SK-MEL-5 (cell line): ENCODE results near the gene CROT. TPM values are rescaled to one million over a fixed set of nuclear protein-coding genes. Genes with fewer than 3 reads are reported as not detected.

Experiments
- DNase-seq: peaks from one replicate; pipeline ENCODE4 v3.0.0-alpha.2; 2016; ENCODE audit warnings: low read depth, low spot score
- in situ Hi-C: cut with HindIII; loops from 2 replicates; pipeline ENCODE4 v1.10.0; 2016; ENCODE audit warnings: low sequenced_read_pairs, high pct_unique_total_duplicates, low pct_unique_long_range_greater_than_20kb
- small RNA-seq, 2 experiments: library from RNA; depleted of rRNA; stranded (forward); fragments of <200 nt; gene quantifications; one replicate each; pipeline ENCODE3, GENCODE V24; 2014
- total RNA-seq: library from RNA; depleted of rRNA; stranded (reverse); fragments of >200 nt; shearing (Covaris generic); gene quantifications from 2 replicates; pipeline ENCODE4 v1.2.3, GENCODE V29; 2014; rRNA removed

The CROT gene
- total RNA-seq, 1 experiment from 2014 or later = 7.1 TPM

GRCh38 chr7:87448388-87448787 is 102.9 kb downstream of the CROT start:
- in situ Hi-C loops = no loop called here
- no peak for DNase-seq

Small RNAs within 50 kb of the gene (small RNA-seq; reads per million reads assigned to genes)
- gene RF02195 = 0 reads per million in 2 experiments
- gene RF02196 = 0 reads per million in 2 experiments

Other genes with a start within 250 kb of the CROT start
- 70.3 and 72.6 TPM in 2 replicates for gene DMTF1, start 193.2 kb upstream of the CROT start, total RNA-seq
- 40.2 and 43.6 TPM in 2 replicates for gene TMEM243, start 125.9 kb upstream of the CROT start, total RNA-seq
- gene ABCB4, start 130.0 kb downstream of the CROT start, total RNA-seq = 10.1 and 10.7 TPM in 2 replicates